Calu3 (cell line): Measurements from ENCODE around the gene S1PR4. TPM values are rescaled to one million over a fixed set of nuclear protein-coding genes. Genes with fewer than 3 reads are reported as not detected.

Experiments
- BruUV-seq: library from RNA; stranded (reverse); fragments of 400-500 nt; replicated peaks from 2 replicates; lab custom pipeline; 2021; lab: Mats Ljungman, UMichigan
- CTCF ChIA-PET: fragments of 300-600 bp; sonication (Branson Sonifier 250); formaldehyde crosslinking; loops from one replicate; lab custom pipeline; 2022; ENCODE audit warnings: antibody characterized with exemption; lab: Charles Lee
- DNase-seq: peaks from one replicate; pipeline ENCODE4 v3.0.0; 2022
- H3K27ac Mint-ChIP-seq: one replicate; pipeline ENCODE4 v1.8.0; 2022; ENCODE audit warnings: mixed read lengths; ENCODE audit not compliant: unreplicated experiment
- H3K27me3 Mint-ChIP-seq: one replicate; pipeline ENCODE4 v1.8.0; 2022; ENCODE audit warnings: mixed read lengths; ENCODE audit not compliant: unreplicated experiment
- H3K36me3 Mint-ChIP-seq: one replicate; pipeline ENCODE4 v1.8.0; 2022; ENCODE audit warnings: mild to moderate bottlenecking, moderate library complexity, mixed read lengths; ENCODE audit not compliant: insufficient read depth, unreplicated experiment
- H3K4me1 Mint-ChIP-seq: one replicate; pipeline ENCODE4 v1.8.0; 2022; ENCODE audit warnings: mild to moderate bottlenecking, low read depth, mixed read lengths; ENCODE audit not compliant: unreplicated experiment
- H3K4me3 Mint-ChIP-seq: one replicate; pipeline ENCODE4 v1.8.0; 2022; ENCODE audit warnings: mild to moderate bottlenecking, low read depth, moderate library complexity, mixed read lengths; ENCODE audit not compliant: unreplicated experiment
- H3K9me3 Mint-ChIP-seq: one replicate; pipeline ENCODE4 v1.8.0; 2022; ENCODE audit warnings: low read depth, mixed read lengths; ENCODE audit not compliant: unreplicated experiment
- CTCF ChIP-seq: fragments of 200-600 bp; IDR thresholded peaks from one replicate; pipeline ENCODE4 v1.8.0; 2022; ENCODE audit warnings: antibody characterized with exemption; ENCODE audit not compliant: unreplicated experiment
- intact Hi-C: fragments of 100-400 bp; cut with micrococcal nuclease; formaldehyde crosslinking; loops from one replicate; pipeline ENCODE4 v1.10.0; 2022; ENCODE audit not compliant: unreplicated experiment
- total RNA-seq: library from RNA; stranded (reverse); gene quantifications from 2 replicates; pipeline ENCODE4 v1.2.3, GENCODE V29; 2022

Gene S1PR4
- total RNA-seq, 1 experiment from 2014 or later, result not detected

- H3K27ac Mint-ChIP-seq, result no peak overlapping the region
- no TSS peak for BruUV-seq
- no peak for DNase-seq
- peaks cover 14% of the 10 kb centered on the region for H3K36me3 Mint-ChIP-seq
- no peaks in the 10 kb centered on the region for H3K27me3 Mint-ChIP-seq
- intact Hi-C loops, result no loop called here
- CTCF ChIA-PET, result interaction anchor here (1.2 kb wide), 1 partner anchor 62 kb away, joined by 4 read pairs; no protein-coding TSS in a partner anchor
- no peak overlapping the region for H3K4me3 Mint-ChIP-seq
- no peak for TF ChIP-seq CTCF
- H3K9me3 Mint-ChIP-seq, result no peaks in the 10 kb centered on the region
- H3K4me1 Mint-ChIP-seq, result no peaks in the 10 kb centered on the region
These were observed 26.2 kb downstream of the S1PR4 start for GRCh38 chr19:3204646-3205275.

GRCh38 chr19:3206216-3206953 lies 27.8 kb downstream of the S1PR4 start:
- peaks cover 24% of the 10 kb centered on the region for H3K36me3 Mint-ChIP-seq
- no peak for DNase-seq
- BruUV-seq, result no TSS peak
- no peak overlapping the region for H3K27ac Mint-ChIP-seq
- no peaks in the 10 kb centered on the region for H3K4me1 Mint-ChIP-seq
- no peaks in the 10 kb centered on the region for H3K27me3 Mint-ChIP-seq
- H3K9me3 Mint-ChIP-seq, result no peaks in the 10 kb centered on the region
- CTCF ChIA-PET, result interaction anchor here (1.2 kb wide), 1 partner anchor 64 kb away, joined by 4 read pairs; no protein-coding TSS in a partner anchor
- intact Hi-C loops, result no loop called here
- no peak for TF ChIP-seq CTCF
- no peak overlapping the region for H3K4me3 Mint-ChIP-seq

- no peak overlapping the region for H3K4me3 Mint-ChIP-seq
- BruUV-seq, result no TSS peak
- DNase-seq, result no peak
- no peaks in the 10 kb centered on the region for H3K27me3 Mint-ChIP-seq
- H3K36me3 Mint-ChIP-seq, result peaks cover 24% of the 10 kb centered on the region
- no peak for TF ChIP-seq CTCF
- no peak overlapping the region for H3K27ac Mint-ChIP-seq
- intact Hi-C loops, result no loop called here
- H3K9me3 Mint-ChIP-seq, result no peaks in the 10 kb centered on the region
- H3K4me1 Mint-ChIP-seq, result no peaks in the 10 kb centered on the region
- CTCF ChIA-PET, result no interaction called here
These were observed 29.1 kb downstream of the S1PR4 start for GRCh38 chr19:3207461-3208242.

GRCh38 chr19:3208317-3209207 lies 30.0 kb downstream of the S1PR4 start:
- Mint-ChIP-seq H3K27ac (no peak overlapping the region), H3K36me3 (peaks cover 24% of the 10 kb centered on the region), H3K9me3 (no peaks in the 10 kb centered on the region), H3K27me3 (no peaks in the 10 kb centered on the region), H3K4me1 (no peaks in the 10 kb centered on the region), H3K4me3 (no peak overlapping the region)
- no peak for TF ChIP-seq CTCF
- CTCF ChIA-PET, result no interaction called here
- intact Hi-C loops, result no loop called here
- BruUV-seq, result TSS peak; percentile 73
- no peak for DNase-seq
